ENCODE results near the gene A2M.

The A2M gene

DNA sequence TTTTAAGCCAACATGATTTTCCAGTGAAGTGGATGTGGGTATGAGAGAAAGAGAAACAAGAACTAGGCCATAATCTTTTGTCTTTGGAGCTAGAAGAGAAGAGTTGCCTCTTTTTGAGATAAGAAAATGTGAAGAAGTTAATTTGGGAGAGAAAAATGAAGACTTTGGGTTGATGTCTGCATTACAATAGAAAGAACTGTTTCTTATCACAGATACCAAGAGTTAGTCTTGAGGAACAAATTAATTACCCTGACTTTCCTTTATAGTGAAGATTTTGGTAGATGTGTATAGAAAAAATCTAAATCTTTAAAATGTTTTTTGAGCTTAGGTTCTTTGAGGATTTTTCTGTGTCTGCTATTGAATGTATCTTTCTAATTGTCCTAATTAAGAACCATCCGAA lies 4.2 kb downstream of the A2M start:
- no peaks in the 10 kb centered on the region for H3K9me2 ChIP-seq (replicated peaks; ENCODE audit: insufficient read depth, low read length)
- H3F3A ChIP-seq (ENCODE audit: insufficient read depth) = no peaks in the 10 kb centered on the region
- H3K9me3 ChIP-seq (ENCODE audit: insufficient read depth, low read length) = no peaks in the 10 kb centered on the region
- no peaks in the 10 kb centered on the region for H4K20me1 ChIP-seq (ENCODE audit: low read depth, low read length)
- no peak overlapping the region for H2AFZ ChIP-seq (ENCODE audit: low read depth, low read length, severe bottlenecking)
- H3K4me2 ChIP-seq (ENCODE audit: low read depth, low read length, poor library complexity, severe bottlenecking) = no peak overlapping the region
- no peak overlapping the region for H3K4me3 ChIP-seq (ENCODE audit: insufficient read depth, low read length, poor library complexity, severe bottlenecking)
- TF ChIP-seq, protein P1, sequence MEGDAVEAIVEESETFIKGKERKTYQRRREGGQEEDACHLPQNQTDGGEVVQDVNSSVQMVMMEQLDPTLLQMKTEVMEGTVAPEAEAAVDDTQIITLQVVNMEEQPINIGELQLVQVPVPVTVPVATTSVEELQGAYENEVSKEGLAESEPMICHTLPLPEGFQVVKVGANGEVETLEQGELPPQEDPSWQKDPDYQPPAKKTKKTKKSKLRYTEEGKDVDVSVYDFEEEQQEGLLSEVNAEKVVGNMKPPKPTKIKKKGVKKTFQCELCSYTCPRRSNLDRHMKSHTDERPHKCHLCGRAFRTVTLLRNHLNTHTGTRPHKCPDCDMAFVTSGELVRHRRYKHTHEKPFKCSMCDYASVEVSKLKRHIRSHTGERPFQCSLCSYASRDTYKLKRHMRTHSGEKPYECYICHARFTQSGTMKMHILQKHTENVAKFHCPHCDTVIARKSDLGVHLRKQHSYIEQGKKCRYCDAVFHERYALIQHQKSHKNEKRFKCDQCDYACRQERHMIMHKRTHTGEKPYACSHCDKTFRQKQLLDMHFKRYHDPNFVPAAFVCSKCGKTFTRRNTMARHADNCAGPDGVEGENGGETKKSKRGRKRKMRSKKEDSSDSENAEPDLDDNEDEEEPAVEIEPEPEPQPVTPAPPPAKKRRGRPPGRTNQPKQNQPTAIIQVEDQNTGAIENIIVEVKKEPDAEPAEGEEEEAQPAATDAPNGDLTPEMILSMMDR (IDR thresholded peaks at IDR 0.05; ENCODE audit: insufficient read depth, low read length, poor library complexity, severe bottlenecking) = no peak
- TF ChIP-seq EZH2phosphoT487 (conservative IDR thresholded peaks at IDR 0.05; ENCODE audit: low read length) = no peak
- H3K9ac ChIP-seq (ENCODE audit: low read length) = no peak overlapping the region
- H3K27me3 ChIP-seq (ENCODE audit: low read length) = no peaks in the 10 kb centered on the region
- H3K36me3 ChIP-seq (ENCODE audit: low read length) = no peaks in the 10 kb centered on the region
- no peak overlapping the region for H3K27ac ChIP-seq (ENCODE audit: low read depth, low read length)
- H3K79me2 ChIP-seq (ENCODE audit: insufficient read depth, low read length) = no peaks in the 10 kb centered on the region

DNA sequence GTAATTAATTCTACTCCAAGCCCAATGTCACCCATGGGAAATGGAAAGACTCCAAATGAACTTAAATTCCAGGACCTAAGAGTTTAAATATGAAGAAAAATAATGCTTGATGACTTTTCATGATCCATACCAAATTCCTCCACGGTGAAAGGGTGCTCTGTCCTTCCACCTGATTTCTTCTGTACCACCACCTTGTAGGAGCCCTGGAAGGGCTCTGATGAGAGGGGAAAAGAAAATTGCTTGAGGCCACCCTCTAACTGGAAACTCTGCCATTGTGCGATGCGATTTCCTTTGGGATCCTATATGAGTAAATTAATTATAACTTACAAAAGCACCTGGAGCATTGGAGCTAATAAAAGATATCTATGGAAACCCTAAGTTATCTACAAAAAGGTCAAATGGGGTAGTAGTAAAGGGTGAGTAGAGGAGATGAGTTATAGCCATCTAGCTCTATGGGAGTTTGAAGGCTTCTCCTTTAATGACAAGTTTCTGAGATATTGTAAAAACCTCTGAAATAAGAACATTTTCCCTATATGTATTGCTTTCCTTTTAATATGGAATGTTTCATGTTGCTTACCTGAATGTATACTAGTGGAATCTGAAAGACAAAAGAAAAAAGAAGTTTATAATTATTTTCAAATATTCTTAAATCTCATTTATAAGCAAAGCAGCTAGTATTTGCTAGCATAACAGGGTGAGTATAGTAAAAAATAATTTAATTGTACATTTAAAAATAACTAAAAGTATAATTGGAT lies 5.8 kb downstream of the A2M start:
- Histone ChIP-seq H3K9ac (ENCODE audit: low read length) (no peak overlapping the region), H3K9me2 (replicated peaks; ENCODE audit: insufficient read depth, low read length) (no peaks in the 10 kb centered on the region), H3K27me3 (ENCODE audit: low read length) (no peaks in the 10 kb centered on the region), H3K9me3 (ENCODE audit: insufficient read depth, low read length) (no peaks in the 10 kb centered on the region), H3K27ac (ENCODE audit: low read depth, low read length) (no peak overlapping the region), H4K20me1 (ENCODE audit: low read depth, low read length) (no peaks in the 10 kb centered on the region), H3K36me3 (ENCODE audit: low read length) (no peaks in the 10 kb centered on the region), H3F3A (ENCODE audit: insufficient read depth) (no peaks in the 10 kb centered on the region), H3K79me2 (ENCODE audit: insufficient read depth, low read length) (no peaks in the 10 kb centered on the region), H2AFZ (ENCODE audit: low read depth, low read length, severe bottlenecking) (no peak overlapping the region), H3K4me3 (ENCODE audit: insufficient read depth, low read length, poor library complexity, severe bottlenecking) (no peak overlapping the region), H3K4me2 (ENCODE audit: low read depth, low read length, poor library complexity, severe bottlenecking) (no peak overlapping the region)
- TF ChIP-seq, protein P1 (IDR thresholded peaks at IDR 0.05; ENCODE audit: insufficient read depth, low read length, poor library complexity, severe bottlenecking) = no peak
- no peak for TF ChIP-seq EZH2phosphoT487 (conservative IDR thresholded peaks at IDR 0.05; ENCODE audit: low read length)

DNA sequence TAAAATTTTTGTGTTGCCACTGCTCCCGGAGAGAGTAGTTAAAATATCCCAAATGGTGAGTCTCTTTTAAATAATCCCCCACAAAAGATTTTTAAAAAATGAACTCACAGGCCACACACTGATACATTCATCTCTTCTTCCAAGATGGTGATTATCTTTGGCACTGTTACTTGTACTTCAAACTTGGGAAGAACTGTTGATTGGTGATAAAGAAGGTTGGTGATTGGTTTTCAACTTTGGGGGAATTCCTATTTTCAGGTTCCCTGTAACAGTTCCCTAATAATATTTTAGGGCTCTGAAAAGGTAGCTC lies 6.6 kb downstream of the A2M start:
- Histone ChIP-seq H3K79me2 (ENCODE audit: insufficient read depth, low read length) (no peaks in the 10 kb centered on the region), H3F3A (ENCODE audit: insufficient read depth) (no peaks in the 10 kb centered on the region), H4K20me1 (ENCODE audit: low read depth, low read length) (no peaks in the 10 kb centered on the region), H3K9me2 (replicated peaks; ENCODE audit: insufficient read depth, low read length) (no peaks in the 10 kb centered on the region), H3K27me3 (ENCODE audit: low read length) (no peaks in the 10 kb centered on the region), H3K4me2 (ENCODE audit: low read depth, low read length, poor library complexity, severe bottlenecking) (no peak overlapping the region), H3K27ac (ENCODE audit: low read depth, low read length) (no peak overlapping the region), H2AFZ (ENCODE audit: low read depth, low read length, severe bottlenecking) (no peak overlapping the region), H3K9ac (ENCODE audit: low read length) (no peak overlapping the region), H3K4me3 (ENCODE audit: insufficient read depth, low read length, poor library complexity, severe bottlenecking) (no peak overlapping the region), H3K36me3 (ENCODE audit: low read length) (no peaks in the 10 kb centered on the region), H3K9me3 (ENCODE audit: insufficient read depth, low read length) (no peaks in the 10 kb centered on the region)
- no peak for TF ChIP-seq EZH2phosphoT487 (conservative IDR thresholded peaks at IDR 0.05; ENCODE audit: low read length)
- TF ChIP-seq, protein P1 (IDR thresholded peaks at IDR 0.05; ENCODE audit: insufficient read depth, low read length, poor library complexity, severe bottlenecking) = no peak

All from SU-DHL-6 (cell line).